HG02970 (cell line): ENCODE results near the gene ZNF587.
"Not testable (repeated sequence)": the region's sequence is repeated elsewhere in the genome, so short reads cannot be mapped to it uniquely, and the experiment has no call there.

Experiments
- ATAC-seq: cut with Tn5 transposase; IDR thresholded peaks from one replicate; pipeline ENCODE4 v1.9.1; 2021; ENCODE audit warnings: mild to moderate bottlenecking, moderate library complexity, moderate number of reproducible peaks; ENCODE audit not compliant: unreplicated experiment, low FRiP score

ZNF587 gene

GRCh38 chr19:57849666-57850473, at the start of gene ZNF587:
ZNF587 (plus strand) TSS chr19:57849859; CDS start chr19:57850039, 180 bp downstream.
- ATAC-seq, result peak; percentile 92

GRCh38 chr19:57800696-57801095, 49.0 kb upstream of the ZNF587 start:
- ATAC-seq, result no peak

DNA sequence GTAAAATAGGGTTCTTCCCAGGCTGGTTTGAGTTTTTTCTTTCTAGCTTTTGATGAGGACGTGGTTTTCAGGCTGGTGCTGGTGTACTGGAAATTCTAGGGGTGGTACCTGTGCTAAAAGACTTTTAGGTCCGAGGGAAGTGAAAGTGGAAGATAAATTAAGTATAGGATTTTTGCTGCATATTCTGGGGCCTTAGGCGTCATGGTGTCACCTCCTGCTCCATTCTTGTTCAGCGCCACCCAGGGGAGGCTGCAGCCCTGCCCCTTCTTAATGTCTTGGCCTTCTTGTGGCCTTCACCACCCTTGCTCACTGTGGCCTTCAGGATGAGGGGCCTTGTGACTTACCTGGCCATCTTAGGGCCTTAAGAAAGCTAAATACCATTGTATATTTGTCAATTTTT, 47.4 kb upstream of the ZNF587 start:
- no peak for ATAC-seq

DNA sequence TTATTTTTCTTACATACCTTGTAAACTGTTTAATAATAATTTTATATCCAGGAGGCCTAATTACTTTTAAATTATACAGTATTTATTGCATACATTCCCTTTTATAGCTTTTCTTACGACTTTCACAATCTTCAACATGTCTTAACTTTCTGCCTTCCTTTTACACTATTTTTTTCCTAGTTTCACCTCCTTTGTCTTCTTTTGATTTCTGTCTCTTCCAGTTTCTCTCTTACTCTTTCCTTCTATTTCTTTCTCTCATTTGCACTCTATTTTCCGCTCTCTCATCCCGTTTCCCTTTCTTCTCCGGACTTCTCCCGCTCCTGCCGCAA, 46.4 kb upstream of the ZNF587 start:
- no peak for ATAC-seq

DNA sequence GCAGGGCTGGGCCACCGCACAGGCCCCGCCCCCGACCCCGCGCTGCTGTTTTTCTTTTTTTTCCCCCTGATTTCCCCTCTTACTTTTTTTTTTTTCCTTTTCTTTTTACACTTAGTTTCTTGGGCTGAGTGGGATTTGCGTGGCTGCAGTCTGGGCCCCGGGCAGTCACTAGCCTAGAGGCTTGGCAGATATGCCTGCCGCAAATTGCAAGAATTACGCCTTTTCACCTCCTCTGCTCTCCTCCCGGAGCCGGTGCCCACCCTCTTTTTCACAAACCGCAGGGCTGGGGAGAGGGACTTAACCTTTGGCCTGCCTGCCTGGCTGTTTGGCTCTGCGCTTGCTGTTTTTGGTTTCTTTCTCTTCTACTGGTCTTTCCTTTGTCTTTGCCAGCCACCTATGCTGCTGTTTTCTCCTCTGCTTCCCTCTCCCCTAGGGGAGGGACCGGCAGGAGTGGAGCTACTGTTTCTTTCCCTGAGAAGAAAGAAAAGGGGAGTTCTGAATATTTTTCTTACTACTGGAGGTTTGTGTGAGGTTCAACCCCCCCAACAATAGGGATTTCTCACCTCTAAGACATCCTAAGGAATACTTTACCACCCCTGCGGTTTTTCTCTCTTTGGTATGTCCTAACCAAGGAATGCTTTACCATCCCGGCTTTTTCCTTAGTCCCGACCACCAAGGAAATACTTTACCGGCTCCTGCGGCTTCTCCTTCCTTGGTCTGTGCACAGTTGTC, 45.9 kb upstream of the ZNF587 start:
- no peak for ATAC-seq

GRCh38 chr19:57807541-57807940, 42.1 kb upstream of the ZNF587 start:
- no peak for ATAC-seq

GRCh38 chr19:57810410-57811295, 39.0 kb upstream of the ZNF587 start:
- not testable (repeated sequence) for ATAC-seq

DNA sequence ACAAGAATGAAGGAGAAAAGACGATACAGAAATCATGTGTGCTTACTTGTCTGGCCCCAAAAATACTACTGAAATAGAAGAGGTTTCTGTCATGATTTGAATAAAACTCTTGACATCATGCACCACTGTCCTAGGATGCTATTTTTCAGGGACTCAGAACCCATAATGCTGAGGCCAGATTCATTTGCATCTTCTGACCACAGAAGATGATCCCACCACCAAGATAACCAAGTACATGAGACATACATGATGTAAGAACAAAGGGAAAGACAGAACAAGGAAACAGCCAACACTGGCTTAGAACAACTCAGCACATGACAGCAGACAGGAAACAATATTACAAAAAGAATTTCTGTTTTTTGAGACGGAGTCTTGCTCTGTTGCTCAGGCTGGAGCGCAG, 37.4 kb upstream of the ZNF587 start:
- no peak for ATAC-seq

- ATAC-seq, result not testable (repeated sequence)
These were observed 36.5 kb upstream of the ZNF587 start for GRCh38 chr19:57812975-57813820.

GRCh38 chr19:57813919-57814504, 35.6 kb upstream of the ZNF587 start:
- ATAC-seq, result no peak

GRCh38 chr19:57814505-57815246, 35.0 kb upstream of the ZNF587 start, which contains the start of gene ZNF552:
ZNF552 (minus strand) TSS chr19:57814913; CDS start chr19:57814743, 170 bp downstream.
- ATAC-seq, result no peak

GRCh38 chr19:57815247-57816075, 34.2 kb upstream of the ZNF587 start:
- no peak for ATAC-seq

GRCh38 chr19:57816652-57817051, 33.0 kb upstream of the ZNF587 start:
- ATAC-seq, result no peak

DNA sequence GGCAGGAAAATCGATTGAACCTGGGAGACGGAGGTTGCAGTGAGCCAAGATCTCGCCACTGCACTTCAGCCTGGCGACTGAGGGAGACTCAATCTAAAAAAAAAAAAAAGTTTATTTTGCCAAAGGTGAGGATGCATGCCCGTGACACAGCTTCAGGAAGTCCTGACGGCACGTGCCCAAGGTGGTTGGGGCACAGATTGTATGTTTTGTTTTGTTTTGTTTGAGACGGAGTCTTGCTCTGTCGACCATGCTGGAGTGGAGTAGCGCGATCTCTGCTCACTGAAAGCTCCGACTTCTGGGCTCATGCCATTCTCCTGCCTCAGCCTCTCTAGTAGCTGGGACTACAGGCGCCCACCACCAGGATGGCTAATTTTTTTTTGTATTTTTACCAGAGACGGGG, 31.7 kb upstream of the ZNF587 start:
- no peak for ATAC-seq

DNA sequence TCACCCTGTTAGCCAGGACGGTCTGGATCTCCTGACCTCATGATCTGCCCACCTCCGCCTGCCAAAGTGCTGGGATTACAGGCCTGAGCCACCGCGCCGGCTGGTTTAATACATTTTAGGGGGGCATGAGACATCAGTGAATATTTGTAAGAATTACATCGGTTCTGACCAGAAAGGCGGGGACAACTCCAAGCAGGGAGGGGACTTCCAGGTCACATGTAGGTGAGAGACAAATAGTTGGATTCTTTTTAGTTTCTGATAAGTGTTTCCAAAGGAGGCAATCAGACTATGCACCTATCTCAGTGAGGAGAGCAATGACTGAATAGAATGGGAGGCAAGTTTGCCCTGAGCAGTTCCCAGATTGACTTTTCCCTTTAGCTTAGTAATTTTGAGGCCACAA, 31.3 kb upstream of the ZNF587 start:
- no peak for ATAC-seq

DNA sequence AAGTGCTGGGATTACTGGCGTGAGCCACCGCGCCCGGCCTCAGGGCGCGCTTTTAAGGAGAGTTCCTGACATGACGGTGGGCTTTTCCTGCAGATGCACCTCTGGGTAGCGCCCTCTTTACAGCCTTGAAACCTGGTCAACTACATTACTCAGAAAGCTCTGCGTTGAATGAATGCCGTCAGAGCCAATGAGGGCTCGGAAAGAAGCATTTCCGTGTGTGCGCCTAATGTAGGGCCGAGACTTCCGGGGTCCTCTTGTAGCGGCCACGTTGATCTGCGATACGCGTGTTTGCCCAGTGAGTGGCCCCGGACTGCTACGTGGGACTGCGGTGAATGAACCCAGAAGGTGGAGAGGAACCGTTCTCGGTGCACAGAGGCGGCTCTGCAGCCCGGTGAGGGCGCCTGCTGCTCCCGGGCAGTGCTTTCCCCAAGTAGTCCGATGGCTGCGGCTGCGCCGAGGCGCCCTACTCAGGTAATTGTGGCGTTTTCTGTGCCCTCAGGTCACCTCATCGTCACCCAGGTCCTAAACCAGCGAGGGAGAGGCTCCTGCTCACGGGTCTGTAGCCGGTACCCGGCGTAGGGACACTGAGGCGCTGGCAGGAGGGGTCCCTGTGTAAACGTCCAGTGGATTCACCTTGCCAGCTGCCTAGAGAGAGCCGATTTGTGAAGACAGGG, 30.0 kb upstream of the ZNF587 start:
- ATAC-seq, result peak; percentile 80

GRCh38 chr19:57820599-57820998, 29.1 kb upstream of the ZNF587 start:
- ATAC-seq, result no peak
